DOHH2 (cell line): ENCODE data around the gene TUBB4B.
A peak's percentile ranks its signal among the peaks of the same experiment; 100 is the strongest.

ENCODE experiments used
- H3F3A ChIP-seq: fragments of 200-600 bp; sonication (generic), shearing (Covaris generic); 2 replicates; pipeline ENCODE4 v1.6.0; 2016; ENCODE audit warnings: antibody characterized with exemption, mild to moderate bottlenecking; ENCODE audit not compliant: control insufficient read depth, insufficient read depth
- H3K27ac ChIP-seq: fragments of 200-600 bp; sonication (generic); 2 replicates; pipeline ENCODE4 v1.5.1; 2014; ENCODE audit warnings: low read depth, mild to moderate bottlenecking, low read length, moderate library complexity
- H3K27me3 ChIP-seq: fragments of 200-600 bp; sonication (generic); 2 replicates; pipeline ENCODE4 v1.6.1; 2014; ENCODE audit warnings: mild to moderate bottlenecking, low read length, mixed read lengths; ENCODE audit not compliant: control insufficient read depth
- H3K36me3 ChIP-seq: fragments of 200-600 bp; sonication (generic); 2 replicates; pipeline ENCODE4 v1.6.1; 2014; ENCODE audit warnings: mild to moderate bottlenecking, low read length, moderate library complexity, mixed read lengths; ENCODE audit not compliant: control insufficient read depth
- H3K4me1 ChIP-seq: fragments of 200-600 bp; sonication (generic); 2 replicates; pipeline ENCODE4 v1.6.1; 2014; ENCODE audit warnings: mild to moderate bottlenecking, low read length, mixed read lengths; ENCODE audit not compliant: control insufficient read depth
- H3K4me2 ChIP-seq: fragments of 200-600 bp; sonication (generic); 2 replicates; pipeline ENCODE4 v1.6.0; 2014; ENCODE audit warnings: mild to moderate bottlenecking, low read length, moderate library complexity
- H3K4me3 ChIP-seq: fragments of 200-600 bp; sonication (generic); 2 replicates; pipeline ENCODE4 v1.5.1; 2014; ENCODE audit warnings: mild to moderate bottlenecking, low read length, mixed read lengths
- H3K79me2 ChIP-seq: fragments of 200-600 bp; sonication (generic); 2 replicates; pipeline ENCODE4 v1.6.1; 2014; ENCODE audit warnings: mild to moderate bottlenecking, low read length, mixed read lengths; ENCODE audit not compliant: control insufficient read depth
- H3K9me2 ChIP-seq: fragments of 200-600 bp; sonication (generic); replicated peaks from 2 replicates; pipeline ENCODE4 v1.6.1; 2014; ENCODE audit warnings: mild to moderate bottlenecking, low read length, mixed read lengths; ENCODE audit not compliant: control insufficient read depth
- H3K9me3 ChIP-seq: fragments of 200-600 bp; sonication (generic); 2 replicates; pipeline ENCODE4 v1.6.1; 2014; ENCODE audit warnings: antibody characterized with exemption, low read length, mixed read lengths; ENCODE audit not compliant: control insufficient read depth, insufficient read depth
- H4K20me1 ChIP-seq: fragments of 200-600 bp; sonication (generic); 2 replicates; pipeline ENCODE4 v1.6.0; 2014; ENCODE audit warnings: low read depth, mild to moderate bottlenecking, antibody characterized with exemption, low read length, moderate library complexity; ENCODE audit not compliant: control insufficient read depth, insufficient read depth
- CTCF ChIP-seq: fragments of 200-600 bp; sonication (generic); IDR thresholded peaks from one replicate; pipeline ENCODE4 v1.5.1; 2014; ENCODE audit warnings: antibody characterized with exemption, mild to moderate bottlenecking, low read depth, low read length; ENCODE audit not compliant: poor library complexity, severe bottlenecking
- EZH2phosphoT487 ChIP-seq: fragments of 200-600 bp; sonication (generic); IDR thresholded peaks from 2 replicates; pipeline ENCODE4 v1.6.1; 2017; ENCODE audit warnings: borderline replicate concordance, mild to moderate bottlenecking, antibody characterized with exemption, low read length, moderate library complexity, mixed read lengths

TUBB4B gene

DNA sequence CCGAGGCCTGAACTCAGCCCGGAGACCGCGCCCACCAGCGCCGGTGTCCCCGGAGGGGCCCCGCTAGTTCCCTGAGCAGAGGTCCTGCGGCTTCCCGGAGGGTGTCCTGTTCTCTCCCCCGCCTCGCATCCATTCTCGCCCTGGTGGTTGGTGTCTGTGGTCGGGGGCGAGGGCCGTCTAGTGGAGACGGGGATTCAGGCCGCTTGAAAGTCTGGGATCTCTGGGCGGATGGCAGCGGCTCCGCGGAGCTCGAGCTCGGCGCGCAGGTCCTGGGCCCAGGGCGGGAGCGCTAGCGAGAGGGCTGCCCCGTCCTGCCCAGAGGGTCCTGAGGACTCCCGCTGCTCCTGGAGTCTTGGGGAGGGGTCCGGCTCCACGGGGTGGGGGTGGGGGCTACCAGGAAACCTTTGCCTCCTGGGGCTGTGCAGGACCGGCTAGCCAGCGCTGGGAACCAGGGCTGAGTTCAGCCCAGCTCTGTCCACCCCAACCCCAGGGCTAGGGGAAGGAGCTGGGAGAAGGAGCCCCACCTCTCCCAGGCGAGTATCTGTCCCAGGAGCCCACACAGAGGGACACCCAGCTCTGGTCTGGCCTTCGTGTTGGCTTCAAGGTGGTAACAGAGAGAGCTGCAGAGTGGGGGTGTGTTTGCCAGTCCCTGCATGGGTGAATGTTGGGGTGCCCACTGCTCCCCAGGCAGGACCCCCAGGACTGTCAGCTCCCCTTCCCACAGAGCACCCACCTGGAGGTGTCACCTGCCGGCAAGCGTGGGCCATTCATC lies 40.4 kb downstream of the TUBB4B start:
- peak overlapping the region; percentile 68 for H3K27ac ChIP-seq
- no peak overlapping the region for H3K4me3 ChIP-seq
- H3K4me2 ChIP-seq = peak overlapping the region; percentile 45
- TF ChIP-seq CTCF (no peak), EZH2phosphoT487 (no peak)
- no peaks in the 10 kb centered on the region for H3K27me3 ChIP-seq
- H3K4me1 ChIP-seq = peaks cover 92% of the 10 kb centered on the region
- no peaks in the 10 kb centered on the region for H3K9me2 ChIP-seq
- H3K36me3 ChIP-seq = peaks cover 22% of the 10 kb centered on the region
- peaks cover 28% of the 10 kb centered on the region for H3F3A ChIP-seq
- no peaks in the 10 kb centered on the region for H4K20me1 ChIP-seq
- peaks cover 9% of the 10 kb centered on the region; the same call in 1 of the 2 replicates for H3K79me2 ChIP-seq
- no peaks in the 10 kb centered on the region for H3K9me3 ChIP-seq

DNA sequence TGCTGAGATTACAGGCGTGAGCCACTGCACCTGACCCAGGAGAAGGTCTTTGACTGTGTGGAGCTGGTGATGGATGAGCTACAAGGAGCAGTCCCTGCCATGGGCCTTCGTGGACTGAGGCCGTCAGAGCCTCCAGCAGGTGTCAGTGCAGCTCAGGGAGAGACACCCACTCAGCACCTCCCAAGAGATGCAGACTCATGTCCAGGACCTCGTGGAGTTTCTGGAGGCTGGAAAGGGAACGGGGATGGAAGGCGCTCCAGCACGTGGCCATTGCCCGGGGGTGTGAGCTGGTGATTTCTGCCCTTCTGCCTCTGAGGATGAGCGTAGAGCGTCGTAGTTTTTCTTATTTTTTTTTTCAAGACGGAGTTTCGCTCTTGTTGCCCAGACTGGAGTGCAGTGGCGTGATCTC lies 45.9 kb downstream of the TUBB4B start:
- H3K4me2 ChIP-seq = peak overlapping the region; percentile 65
- peak overlapping the region; percentile 46 for H3K4me3 ChIP-seq

DNA sequence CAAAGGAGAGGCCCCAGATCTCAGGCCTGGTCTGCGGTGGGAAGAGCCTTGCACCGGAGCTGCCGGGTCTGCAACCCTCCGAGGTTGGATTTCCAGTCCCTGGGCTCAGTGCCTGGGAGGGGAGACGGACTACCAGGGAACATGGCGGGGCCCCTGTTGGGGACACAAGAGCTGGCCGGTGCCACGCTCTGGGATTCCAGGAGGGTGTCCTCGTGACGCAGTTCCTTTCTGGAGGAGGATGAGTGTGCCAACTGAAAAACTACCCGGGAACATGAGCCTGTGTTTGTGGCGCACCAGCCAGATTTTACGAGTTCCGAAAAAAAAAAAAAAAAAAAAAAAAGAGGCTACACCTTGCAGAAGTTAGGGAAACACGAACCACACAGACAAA lies 52.0 kb downstream of the TUBB4B start:
- Histone ChIP-seq H4K20me1 (no peaks in the 10 kb centered on the region; the same call in 1 of the 2 replicates), H3K79me2 (no peaks in the 10 kb centered on the region), H3K36me3 (no peaks in the 10 kb centered on the region), H3F3A (peaks cover 4% of the 10 kb centered on the region; the same call in 1 of the 2 replicates), H3K9me2 (no peaks in the 10 kb centered on the region), H3K9me3 (peaks cover 6% of the 10 kb centered on the region; the same call in 1 of the 2 replicates), H3K27ac (no peak overlapping the region), H3K4me2 (no peak overlapping the region), H3K4me3 (no peak overlapping the region), H3K27me3 (0 out of 2 replicates have a peak, but pooled peaks cover 3% of the 10 kb centered on the region), H3K4me1 (peaks cover 33% of the 10 kb centered on the region)
- TF ChIP-seq CTCF (no peak), EZH2phosphoT487 (no peak)

More for the DNA sequence above, 45.9 kb downstream of the TUBB4B start:
- H3K9me2 ChIP-seq = no peaks in the 10 kb centered on the region
- H4K20me1 ChIP-seq = no peaks in the 10 kb centered on the region
- no peaks in the 10 kb centered on the region for H3K9me3 ChIP-seq
- peaks cover 7% of the 10 kb centered on the region for H3K36me3 ChIP-seq
- no peak for TF ChIP-seq EZH2phosphoT487
- peak; percentile 81 for TF ChIP-seq CTCF
- H3K4me1 ChIP-seq = peaks cover 60% of the 10 kb centered on the region
- H3K79me2 ChIP-seq = no peaks in the 10 kb centered on the region
- peaks cover 32% of the 10 kb centered on the region for H3F3A ChIP-seq
- no peaks in the 10 kb centered on the region for H3K27me3 ChIP-seq
- H3K27ac ChIP-seq = peak overlapping the region; percentile 89
